Nephron progenitor cell (in vitro differentiated cells): ENCODE results near the gene CYCS.

Experiments
- DNase-seq: peaks from one replicate; pipeline ENCODE4 v3.0.0; 2021
- H3K27ac Mint-ChIP-seq: 2 replicates; pipeline ENCODE4 v1.8.0; 2021; ENCODE audit warnings: mild to moderate bottlenecking, moderate library complexity, mixed read lengths
- H3K27me3 Mint-ChIP-seq: 2 replicates; pipeline ENCODE4 v1.8.0; 2021; ENCODE audit warnings: mild to moderate bottlenecking, low read depth, mixed read lengths; ENCODE audit not compliant: poor library complexity
- H3K36me3 Mint-ChIP-seq: 2 replicates; pipeline ENCODE4 v1.8.0; 2021; ENCODE audit warnings: low read depth, mixed read lengths
- H3K4me1 Mint-ChIP-seq: 2 replicates; pipeline ENCODE4 v1.8.0; 2021; ENCODE audit warnings: mixed read lengths
- H3K4me3 Mint-ChIP-seq: 2 replicates; pipeline ENCODE4 v1.8.0; 2021; ENCODE audit warnings: mild to moderate bottlenecking, moderate library complexity, mixed read lengths
- H3K9me3 Mint-ChIP-seq: 2 replicates; pipeline ENCODE4 v1.8.0; 2021; ENCODE audit warnings: mild to moderate bottlenecking, moderate library complexity, mixed read lengths
- TF ChIP-seq, protein P1 (sequence below): fragments of 200-600 bp; sonication (generic); IDR thresholded peaks from 2 replicates; pipeline ENCODE4 v1.5.0; 2021; ENCODE audit warnings: antibody characterized with exemption

Gene CYCS

DNA sequence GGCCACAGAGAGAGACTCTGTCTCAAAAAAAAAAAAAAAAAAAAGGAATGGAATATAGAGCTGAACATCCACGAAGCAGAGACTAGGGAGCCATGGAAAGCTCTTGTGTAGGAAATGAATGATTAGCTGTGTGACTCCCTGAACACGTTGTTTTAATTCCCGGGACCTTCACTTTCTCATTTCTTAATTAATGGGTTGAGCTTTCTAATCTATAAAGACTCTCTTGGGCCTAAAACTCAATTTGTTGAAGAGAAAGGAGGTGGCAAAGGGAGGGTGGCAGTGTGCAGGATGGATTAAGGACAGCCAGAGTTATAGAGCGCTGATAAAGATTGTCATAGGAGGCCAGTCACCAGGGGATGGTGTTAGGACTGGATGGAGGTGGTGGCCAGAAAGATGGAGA is 48.0 kb downstream of the CYCS start:
- H3K4me3 Mint-ChIP-seq = no peak overlapping the region
- no peaks in the 10 kb centered on the region for H3K36me3 Mint-ChIP-seq
- TF ChIP-seq, protein P1, sequence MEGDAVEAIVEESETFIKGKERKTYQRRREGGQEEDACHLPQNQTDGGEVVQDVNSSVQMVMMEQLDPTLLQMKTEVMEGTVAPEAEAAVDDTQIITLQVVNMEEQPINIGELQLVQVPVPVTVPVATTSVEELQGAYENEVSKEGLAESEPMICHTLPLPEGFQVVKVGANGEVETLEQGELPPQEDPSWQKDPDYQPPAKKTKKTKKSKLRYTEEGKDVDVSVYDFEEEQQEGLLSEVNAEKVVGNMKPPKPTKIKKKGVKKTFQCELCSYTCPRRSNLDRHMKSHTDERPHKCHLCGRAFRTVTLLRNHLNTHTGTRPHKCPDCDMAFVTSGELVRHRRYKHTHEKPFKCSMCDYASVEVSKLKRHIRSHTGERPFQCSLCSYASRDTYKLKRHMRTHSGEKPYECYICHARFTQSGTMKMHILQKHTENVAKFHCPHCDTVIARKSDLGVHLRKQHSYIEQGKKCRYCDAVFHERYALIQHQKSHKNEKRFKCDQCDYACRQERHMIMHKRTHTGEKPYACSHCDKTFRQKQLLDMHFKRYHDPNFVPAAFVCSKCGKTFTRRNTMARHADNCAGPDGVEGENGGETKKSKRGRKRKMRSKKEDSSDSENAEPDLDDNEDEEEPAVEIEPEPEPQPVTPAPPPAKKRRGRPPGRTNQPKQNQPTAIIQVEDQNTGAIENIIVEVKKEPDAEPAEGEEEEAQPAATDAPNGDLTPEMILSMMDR = no peak
- no peak overlapping the region for H3K27ac Mint-ChIP-seq
- peaks cover 12% of the 10 kb centered on the region for H3K4me1 Mint-ChIP-seq
- DNase-seq = no peak
- H3K9me3 Mint-ChIP-seq = peaks cover 1% of the 10 kb centered on the region
- H3K27me3 Mint-ChIP-seq = peaks cover 9% of the 10 kb centered on the region

DNA sequence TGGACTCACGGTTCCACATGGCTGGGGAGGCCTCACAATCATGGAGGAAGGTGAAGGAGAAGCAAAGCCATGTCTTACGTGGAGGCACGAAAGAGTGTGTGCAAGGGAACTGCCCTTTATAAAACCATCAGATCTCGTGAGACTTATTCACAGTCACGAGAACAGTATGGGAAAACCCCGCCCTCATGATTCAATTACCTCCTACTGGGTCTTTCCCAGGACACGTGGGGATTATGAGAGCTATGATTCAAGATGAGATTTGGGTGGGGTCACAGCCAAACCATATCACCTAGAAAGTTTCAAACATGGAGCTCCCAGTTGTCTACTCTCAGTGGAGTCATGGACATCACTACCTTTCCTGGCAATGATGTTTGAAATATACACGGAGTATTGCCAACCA is 49.6 kb downstream of the CYCS start:
- Mint-ChIP-seq H3K36me3 (no peaks in the 10 kb centered on the region), H3K9me3 (no peaks in the 10 kb centered on the region), H3K4me3 (no peak overlapping the region), H3K27ac (no peak overlapping the region), H3K4me1 (peaks cover 11% of the 10 kb centered on the region), H3K27me3 (peaks cover 9% of the 10 kb centered on the region)
- DNase-seq = no peak
- TF ChIP-seq, protein P1 = no peak

- Mint-ChIP-seq H3K9me3 (no peaks in the 10 kb centered on the region), H3K4me3 (no peak overlapping the region), H3K27ac (no peak overlapping the region), H3K36me3 (no peaks in the 10 kb centered on the region), H3K4me1 (peaks cover 22% of the 10 kb centered on the region), H3K27me3 (peaks cover 19% of the 10 kb centered on the region)
- TF ChIP-seq, protein P1 = no peak
- DNase-seq = no peak
Measured at GRCh38 chr7:25073451-25073850, 51.6 kb downstream of the CYCS start.
